SK-N-SH (cell line): ENCODE results near the gene EBF3.

ENCODE experiments used
- CTCF ChIP-seq: fragments of 200-600 bp; sonication (generic); IDR thresholded peaks from 2 replicates; pipeline ENCODE4 v1.6.1; 2017; ENCODE audit warnings: antibody characterized with exemption, mild to moderate bottlenecking, moderate library complexity
- EP300 ChIP-seq, 2 experiments: IDR thresholded peaks; 2 replicates each; pipeline versions ENCODE4 v1.4.0 to v1.6.1; 2012; ENCODE audit warnings: borderline replicate concordance in 1 of 2, low read depth in 1 of 2, low read length in 1 of 2
- FOXM1 ChIP-seq: IDR thresholded peaks from 2 replicates; pipeline ENCODE4 v1.4.0; 2012; ENCODE audit warnings: low read depth, mild to moderate bottlenecking
- JUND ChIP-seq: IDR thresholded peaks from 2 replicates; pipeline ENCODE4 v1.4.0; 2012
- MXI1 ChIP-seq: IDR thresholded peaks from 2 replicates; pipeline ENCODE4 v1.6.1; 2012; ENCODE audit warnings: mild to moderate bottlenecking, low read depth, low read length, improper control_type of control experiment
- USF1 ChIP-seq: IDR thresholded peaks from 2 replicates; pipeline ENCODE4 v1.4.0; 2012; ENCODE audit warnings: low read depth, borderline replicate concordance

GRCh38 chr10:129849452-129849750 lies 114.7 kb downstream of the EBF3 start:
- TF ChIP-seq USF1 (no peak), CTCF (no peak), MXI1 (no peak), EP300 (IDR thresholded peaks at IDR 0.05; ENCODE audit: borderline replicate concordance in 1 of 2, low read depth in 1 of 2, low read length in 1 of 2) (no peak), JUND (no peak), FOXM1 (no peak)
